T-helper 17 cell (primary cell): ENCODE results near the gene TOR2A. TPM values are rescaled to one million over a fixed set of nuclear protein-coding genes. Genes with fewer than 3 reads are reported as not detected.
"Not testable (repeated sequence)": the region's sequence is repeated elsewhere in the genome, so short reads cannot be mapped to it uniquely, and the experiment has no call there.

ENCODE experiments used
- ATAC-seq: fragments of 150-1000 bp; cut with Tn5 transposase; 2 replicates; pipeline ENCODE4 v1.10.0; 2021; ENCODE audit warnings: mild to moderate bottlenecking, moderate library complexity
- DNase-seq, 3 donors: peaks; one replicate each; pipeline versions ENCODE4 v3.0.0 to v3.0.0-alpha.2; 2020 to 2021
- H3K9me3 ChIP-seq: one replicate; pipeline ENCODE4 v1.7.0; 2013; ENCODE audit warnings: low read length, mild to moderate bottlenecking; ENCODE audit not compliant: control insufficient read depth, poor library complexity, severe bottlenecking
- H3K27ac Mint-ChIP-seq: one replicate; pipeline ENCODE4 v1.8.0; 2022; ENCODE audit warnings: mild to moderate bottlenecking, moderate library complexity, mixed read lengths
- H3K27me3 Mint-ChIP-seq: one replicate; pipeline ENCODE4 v1.8.0; 2022; ENCODE audit warnings: mixed read lengths
- H3K36me3 Mint-ChIP-seq: one replicate; pipeline ENCODE4 v1.8.0; 2022; ENCODE audit warnings: low read depth, mixed read lengths
- H3K4me1 Mint-ChIP-seq: one replicate; pipeline ENCODE4 v1.8.0; 2022; ENCODE audit warnings: mild to moderate bottlenecking, mixed read lengths
- H3K4me3 Mint-ChIP-seq: one replicate; pipeline ENCODE4 v1.8.0; 2022; ENCODE audit warnings: mild to moderate bottlenecking, moderate library complexity, mixed read lengths
- total RNA-seq, 4 donors: library from RNA in 2 of 4; stranded (reverse) in 2 of 4; gene quantifications; one replicate each; pipeline ENCODE4 v1.2.3 and lab custom pipeline; 2022 to 2026

Gene TOR2A
- total RNA-seq (10 to 100 TPM in 1 of 2 donors, 1 to 10 TPM in 1; 9.4 to 10.5 TPM), total RNA-seq (lab: John Stamatoyannopoulos, UW) (12.4 to 18.2 reads per million in 2 donors)

DNA sequence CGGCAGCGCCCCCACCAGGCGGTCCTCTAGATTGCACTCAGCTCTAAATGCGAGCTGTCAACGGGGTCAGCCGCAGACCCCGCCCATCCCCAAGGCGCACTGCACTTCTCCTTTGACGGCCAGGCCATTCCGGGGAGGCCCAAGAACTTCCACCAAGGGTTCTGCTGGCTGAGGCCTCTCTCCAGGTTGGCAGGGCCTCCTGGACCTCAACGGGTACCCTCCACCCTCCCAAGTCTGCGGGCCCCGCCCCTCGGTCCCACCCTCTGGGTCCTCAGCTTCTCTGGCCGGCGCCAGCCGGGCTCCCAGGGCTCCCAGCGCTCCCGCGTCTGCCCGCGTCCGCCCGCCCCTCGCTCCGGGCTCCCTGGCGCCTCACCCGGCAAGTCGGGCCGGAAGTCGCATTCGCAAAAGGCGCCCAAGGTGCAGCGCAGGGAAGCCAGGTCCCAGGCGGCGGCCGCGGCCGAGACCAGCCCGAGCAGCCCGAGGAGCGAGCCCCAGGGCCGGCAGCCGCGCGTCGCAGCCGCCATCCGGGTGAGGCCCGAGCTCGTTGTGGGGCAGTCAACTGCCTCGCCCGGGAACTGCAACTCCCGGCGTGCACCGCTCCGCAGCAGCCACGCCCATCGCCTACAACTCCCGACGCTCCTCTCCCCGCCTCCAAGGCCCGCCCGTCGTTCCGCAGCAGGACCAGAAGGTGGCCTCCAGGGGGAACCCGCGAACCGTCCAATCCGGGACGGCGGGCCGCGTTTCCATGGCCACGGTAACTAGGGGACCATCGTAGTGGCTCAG lies at the start of gene TOR2A:
TSS of gene TOR2A (minus strand) at position 548 of the 783 bp plus-strand sequence. CDS start at position 524, 24 bp downstream.
- Mint-ChIP-seq H3K4me1 (peaks cover 13% of the 10 kb centered on the region), H3K27me3 (no peaks in the 10 kb centered on the region), H3K27ac (peak within 1 kb of the TSS; percentile 95), H3K4me3 (peak within 1 kb of the TSS; percentile 94), H3K36me3 (peaks cover 3% of the 10 kb centered on the region)
- H3K9me3 ChIP-seq: no peaks in the 10 kb centered on the region
- peak; percentile 94 for ATAC-seq
- peak; percentile 98 to 99 (median 99) for DNase-seq

GRCh38 chr9:127783111-127784008 lies 48.3 kb upstream of the TOR2A start:
- DNase-seq (peak; percentile 51 to 60 (median 56)), ATAC-seq (peak; percentile 21)
- Mint-ChIP-seq H3K4me1 (peaks cover 48% of the 10 kb centered on the region), H3K36me3 (peaks cover 2% of the 10 kb centered on the region), H3K27me3 (no peaks in the 10 kb centered on the region), H3K27ac (peak overlapping the region; percentile 95), H3K4me3 (peak overlapping the region; percentile 86)
- H3K9me3 ChIP-seq: no peaks in the 10 kb centered on the region

DNA sequence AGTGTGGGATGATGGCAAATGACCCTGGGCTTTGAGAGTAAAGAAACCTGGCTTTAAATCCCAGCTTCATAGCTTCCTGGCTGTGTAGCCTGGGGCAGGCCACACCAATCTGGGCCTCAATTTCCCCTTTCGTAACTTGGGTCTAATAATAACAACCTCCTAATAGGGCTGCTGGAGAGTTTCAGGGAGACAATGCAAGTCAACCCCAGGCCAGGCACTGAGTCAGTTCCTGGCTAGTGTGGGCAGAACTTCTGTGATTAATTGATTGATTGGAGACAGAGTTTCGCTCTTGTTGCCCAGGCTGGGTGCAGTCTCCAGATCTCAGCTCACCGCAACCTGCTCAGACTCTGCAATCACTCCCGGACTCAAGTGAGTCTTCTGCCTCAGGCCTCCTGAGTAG lies 46.7 kb upstream of the TOR2A start:
- no peaks in the 10 kb centered on the region for H3K27me3 Mint-ChIP-seq
- peaks cover 4% of the 10 kb centered on the region for H3K36me3 Mint-ChIP-seq
- H3K9me3 ChIP-seq: no peaks in the 10 kb centered on the region
- ATAC-seq (no peak), DNase-seq (no peak)
- H3K4me3 Mint-ChIP-seq: no peak overlapping the region
- peaks cover 44% of the 10 kb centered on the region for H3K4me1 Mint-ChIP-seq
- peak overlapping the region; percentile 95 for H3K27ac Mint-ChIP-seq

DNA sequence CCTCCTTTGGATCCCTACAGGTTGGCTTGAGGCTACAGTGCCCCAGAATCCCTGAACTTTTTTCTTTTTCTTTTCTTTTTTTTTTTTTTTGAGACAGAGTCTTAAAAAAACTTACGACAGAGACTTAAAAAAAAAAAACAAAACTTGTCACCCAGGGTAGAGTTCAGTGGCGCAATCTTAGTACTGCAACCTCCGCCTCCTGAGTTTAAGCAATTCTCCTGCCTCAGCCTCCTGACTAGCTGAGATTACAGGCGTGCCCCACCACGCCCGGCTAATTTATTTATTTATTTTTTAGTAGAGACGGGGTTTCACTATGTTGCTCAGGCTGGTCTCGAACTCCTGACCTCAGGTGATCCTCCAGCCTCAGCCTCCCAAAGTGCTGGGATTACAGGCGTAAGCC lies 45.8 kb upstream of the TOR2A start:
- not testable (repeated sequence) for ATAC-seq, DNase-seq
- peak overlapping the region; percentile 95 for H3K27ac Mint-ChIP-seq

GRCh38 chr9:127780126-127780885 lies 45.2 kb upstream of the TOR2A start:
- no peak for ATAC-seq
- peak overlapping the region; percentile 95 for H3K27ac Mint-ChIP-seq
- H3K36me3 Mint-ChIP-seq: peaks cover 4% of the 10 kb centered on the region
- no peak for DNase-seq
- H3K4me1 Mint-ChIP-seq: peaks cover 44% of the 10 kb centered on the region
- no peak overlapping the region for H3K4me3 Mint-ChIP-seq
- no peaks in the 10 kb centered on the region for H3K9me3 ChIP-seq
- no peaks in the 10 kb centered on the region for H3K27me3 Mint-ChIP-seq

More for the DNA sequence above, 45.8 kb upstream of the TOR2A start:
- not testable (repeated sequence) for H3K4me3 Mint-ChIP-seq, H3K9me3 ChIP-seq, H3K36me3 Mint-ChIP-seq, H3K27me3 Mint-ChIP-seq
- H3K4me1 Mint-ChIP-seq: peaks cover 44% of the 10 kb centered on the region

GRCh38 chr9:127779136-127779981 lies 44.3 kb upstream of the TOR2A start:
- H3K36me3 Mint-ChIP-seq: peaks cover 4% of the 10 kb centered on the region
- no peaks in the 10 kb centered on the region for H3K9me3 ChIP-seq
- H3K27ac Mint-ChIP-seq: peak overlapping the region; percentile 95
- no peaks in the 10 kb centered on the region for H3K27me3 Mint-ChIP-seq
- ATAC-seq: peak; percentile 59
- peak overlapping the region; percentile 99 for H3K4me3 Mint-ChIP-seq
- H3K4me1 Mint-ChIP-seq: peaks cover 40% of the 10 kb centered on the region
- DNase-seq: peak in 1 of 3 donors; percentile 36

DNA sequence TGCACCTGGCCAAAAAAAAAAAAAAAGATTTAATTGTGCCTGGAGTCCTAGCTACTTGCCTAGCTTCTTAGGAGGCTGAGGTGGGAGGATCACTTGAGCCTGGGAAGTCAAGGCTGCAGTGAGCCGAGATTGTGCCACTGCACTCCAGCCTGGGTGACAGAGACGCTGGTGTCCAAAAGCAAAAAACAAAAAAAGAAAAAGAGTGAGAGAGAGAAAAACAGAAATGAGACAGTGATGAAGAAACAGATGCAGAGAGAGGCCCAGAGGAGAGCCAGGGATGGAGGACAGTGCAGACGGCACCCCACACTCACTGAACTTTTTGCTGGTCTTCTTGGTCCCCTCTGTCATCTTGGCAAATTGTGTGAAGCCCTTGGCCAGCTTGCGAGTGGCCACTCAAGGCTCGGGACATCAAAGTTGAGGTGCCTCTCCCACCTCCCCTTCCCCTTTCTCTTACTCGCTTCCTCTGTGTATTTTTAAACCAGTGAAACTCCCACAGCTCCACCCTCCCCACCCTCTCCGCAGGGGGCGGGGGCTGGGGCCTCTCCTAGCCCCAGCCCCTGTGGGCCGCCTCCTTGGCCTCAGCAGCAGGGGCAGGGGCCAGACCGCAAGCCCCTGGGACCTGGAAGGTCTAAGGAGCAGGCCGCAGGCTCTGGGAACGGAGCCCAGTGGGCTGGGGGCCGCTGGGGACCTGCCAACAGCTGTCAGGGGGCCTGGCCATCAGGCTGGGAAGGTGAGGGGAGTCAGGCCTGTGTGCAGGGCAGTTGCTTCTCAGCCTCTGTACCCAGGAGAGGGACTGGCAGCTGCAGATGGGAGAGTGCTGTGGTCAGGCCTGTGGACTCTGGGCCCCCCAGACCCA lies 43.4 kb upstream of the TOR2A start, which contains the start of gene SH2D3C:
TSS of gene SH2D3C (minus strand) at position 387 of the 856 bp plus-strand sequence. CDS start at position 348, 39 bp downstream.
- H3K4me3 Mint-ChIP-seq: peak within 1 kb of the TSS; percentile 99

DNA sequence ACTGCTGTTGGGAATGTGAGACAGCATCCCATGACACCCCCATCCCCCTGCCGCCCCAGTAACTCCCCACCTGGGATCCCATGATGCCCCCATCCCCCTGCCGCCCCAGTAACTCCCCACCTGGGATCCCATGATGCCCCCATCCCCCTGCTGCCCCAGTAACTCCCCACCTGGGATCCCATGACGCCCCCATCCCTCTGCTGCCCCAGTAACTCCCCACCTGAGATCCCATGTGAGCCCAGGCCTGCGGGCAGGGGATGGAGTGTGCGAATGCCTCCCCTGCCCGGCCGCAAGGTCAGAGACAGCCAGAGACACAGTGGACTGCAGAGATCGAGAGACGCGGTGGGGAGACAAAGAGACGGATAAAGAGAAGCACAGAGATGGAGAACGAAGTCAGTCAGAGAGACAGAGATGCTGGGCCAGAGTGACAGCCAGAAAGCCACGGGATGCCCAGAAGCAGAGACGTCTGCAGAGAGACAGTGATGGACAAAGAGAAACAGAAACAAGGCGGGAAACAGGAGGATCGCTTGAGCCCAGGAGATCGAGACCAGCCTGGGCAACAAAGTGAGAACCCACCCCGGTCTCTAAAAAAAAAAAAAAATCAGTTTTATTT lies 42.4 kb upstream of the TOR2A start:
- H3K9me3 ChIP-seq: no peaks in the 10 kb centered on the region
- peak overlapping the region; percentile 99 for H3K4me3 Mint-ChIP-seq
- ATAC-seq (no peak), DNase-seq (no peak)
- H3K36me3 Mint-ChIP-seq: peaks cover 9% of the 10 kb centered on the region
- peak overlapping the region; percentile 95 for H3K27ac Mint-ChIP-seq
- H3K27me3 Mint-ChIP-seq: no peaks in the 10 kb centered on the region
- peaks cover 31% of the 10 kb centered on the region for H3K4me1 Mint-ChIP-seq

More for the DNA sequence above, 43.4 kb upstream of the TOR2A start, which contains the start of gene SH2D3C:
- no peaks in the 10 kb centered on the region for H3K9me3 ChIP-seq
- ATAC-seq: peak; percentile 48
- H3K27ac Mint-ChIP-seq: peak within 1 kb of the TSS; percentile 95
- H3K4me1 Mint-ChIP-seq: peaks cover 38% of the 10 kb centered on the region
- DNase-seq: no peak
- peaks cover 7% of the 10 kb centered on the region for H3K36me3 Mint-ChIP-seq
- H3K27me3 Mint-ChIP-seq: no peaks in the 10 kb centered on the region

GRCh38 chr9:127776924-127777289 lies 41.8 kb upstream of the TOR2A start:
- H3K27ac Mint-ChIP-seq: peak overlapping the region; percentile 95
- DNase-seq (no peak), ATAC-seq (no peak)
- H3K4me1 Mint-ChIP-seq: peaks cover 31% of the 10 kb centered on the region
- peak overlapping the region; percentile 99 for H3K4me3 Mint-ChIP-seq
- no peaks in the 10 kb centered on the region for H3K9me3 ChIP-seq
- peaks cover 9% of the 10 kb centered on the region for H3K36me3 Mint-ChIP-seq
- no peaks in the 10 kb centered on the region for H3K27me3 Mint-ChIP-seq

- Mint-ChIP-seq H3K27ac (peak overlapping the region; percentile 95), H3K36me3 (peaks cover 9% of the 10 kb centered on the region), H3K27me3 (no peaks in the 10 kb centered on the region), H3K4me1 (peaks cover 29% of the 10 kb centered on the region), H3K4me3 (peak overlapping the region; percentile 99)
- ATAC-seq (peak; percentile 71), DNase-seq (peak; percentile 36 to 63 (median 59))
- H3K9me3 ChIP-seq: no peaks in the 10 kb centered on the region
Measured at GRCh38 chr9:127776195-127776923, 41.3 kb upstream of the TOR2A start.
